NT2/D1 (cell line): ENCODE measurements around the gene CREB3.

Source experiments
- SUZ12 ChIP-seq: IDR thresholded peaks from 2 replicates; pipeline ENCODE4 v1.6.1; 2011; ENCODE audit not compliant: insufficient read length, insufficient read depth; ENCODE audit errors: extremely low read depth
- YY1 ChIP-seq: IDR thresholded peaks from 2 replicates; pipeline ENCODE4 v1.6.1; 2011; ENCODE audit not compliant: insufficient read length, insufficient read depth
- ZNF274 ChIP-seq: IDR thresholded peaks from 2 replicates; pipeline ENCODE4 v1.6.1; 2011; ENCODE audit warnings: mild to moderate bottlenecking, low read depth, low read length

DNA sequence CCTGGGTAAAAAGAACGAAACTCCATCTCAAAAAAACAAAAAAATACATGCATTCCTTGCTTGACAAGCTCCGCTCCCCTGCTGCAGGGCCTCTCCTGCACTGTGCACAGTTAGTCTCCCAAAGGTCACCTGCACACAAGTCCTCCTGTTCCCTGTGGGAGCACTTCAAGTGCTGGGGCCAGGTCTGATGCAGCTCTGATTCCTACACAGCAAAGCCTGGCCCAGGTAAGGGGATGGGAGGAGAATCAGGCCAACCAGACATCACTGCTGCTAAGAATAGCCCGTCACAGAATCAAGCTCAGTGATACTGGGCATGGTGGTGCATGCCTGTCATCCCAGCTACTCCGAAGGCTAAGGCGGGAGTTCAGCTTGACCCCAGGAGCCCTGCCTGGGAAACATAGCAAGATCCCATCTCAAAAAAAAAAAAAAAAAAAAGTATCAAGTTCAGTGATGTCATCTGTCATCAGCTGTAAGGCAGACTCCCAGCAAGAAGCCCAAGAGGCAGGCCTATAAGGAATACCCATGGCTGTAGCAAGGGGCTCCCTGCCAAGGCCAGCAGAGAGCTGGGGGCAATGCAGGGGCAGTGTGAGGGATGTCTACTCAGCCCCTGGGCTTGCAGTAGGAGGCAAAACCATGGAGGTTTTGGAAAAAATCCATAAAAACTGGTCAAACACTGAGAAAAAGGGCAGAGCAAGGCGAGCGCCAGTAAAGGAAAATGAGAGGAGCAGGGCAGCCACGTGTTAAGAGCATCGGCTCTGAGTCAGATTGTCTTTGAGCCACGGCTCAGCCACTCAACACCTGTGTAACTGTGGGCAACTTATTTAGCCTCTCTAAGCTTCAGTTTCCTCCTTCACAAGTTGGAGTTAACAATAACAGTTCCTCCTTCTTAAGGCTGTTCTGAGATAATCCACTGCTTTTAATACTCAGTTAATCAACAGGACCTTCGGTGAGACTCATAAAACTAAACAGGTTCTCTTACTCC, 46.0 kb upstream of the CREB3 start:
- no peak for TF ChIP-seq ZNF274
- TF ChIP-seq YY1: no peak
- TF ChIP-seq SUZ12: no peak
